ENCODE measurements around the gene MORN1. TPM values are rescaled to one million over a fixed set of nuclear protein-coding genes. Genes with fewer than 3 reads are reported as not detected.
A peak's percentile ranks its signal among the peaks of the same experiment; 100 is the strongest.

The MORN1 gene
- total RNA-seq, 2 experiments from 2014 or later = 5.3 to 6.5 TPM

GRCh38 chr1:2384941-2385481, 6.3 kb downstream of the MORN1 start:
- Mint-ChIP-seq H3K36me3 (ENCODE audit: low read depth) (no peaks in the 10 kb centered on the region), H3K27ac (no peak overlapping the region), H3K9me3 (no peaks in the 10 kb centered on the region), H3K4me3 (no peak overlapping the region), H3K27me3 (no peaks in the 10 kb centered on the region), H3K4me1 (ENCODE audit: low read depth) (no peaks in the 10 kb centered on the region)
- Histone ChIP-seq H3K36me3 (ENCODE audit: insufficient read depth, low read length) (no peaks in the 10 kb centered on the region), H3K9me3 (ENCODE audit: control insufficient read depth in 1 of 2, insufficient read depth in 1 of 2, low read length in 2 of 2) (no peaks in the 10 kb centered on the region), H3K4me1 (ENCODE audit: insufficient read depth, low read length) (peaks cover 14% of the 10 kb centered on the region), H3K27me3 (ENCODE audit: control insufficient read depth in 1 of 2, insufficient read depth in 2 of 2, low read length in 2 of 2) (no peaks in the 10 kb centered on the region), H3K4me3 (ENCODE audit: low read length) (no peak overlapping the region), H3K27ac (ENCODE audit: low read depth in 1 of 2, low read length in 2 of 2) (no peak overlapping the region)
- ChIA-PET POLR2A (no interaction called here), CTCF (no interaction called here)
- TF ChIP-seq CTCF (IDR thresholded peaks at IDR 0.05) = no peak
- DNase-seq (peak in 1 of 14 experiments; percentile 1), ATAC-seq (ENCODE audit: poor library complexity) (no peak)
- intact Hi-C loops (cut with DNase I, micrococcal nuclease) = loop anchor here (5.0 to 10.0 kb wide), 3 partner anchors 68 to 128 kb away; no protein-coding TSS in a partner anchor

- Mint-ChIP-seq H3K27me3 (no peaks in the 10 kb centered on the region), H3K9me3 (no peaks in the 10 kb centered on the region), H3K36me3 (ENCODE audit: low read depth) (no peaks in the 10 kb centered on the region), H3K4me1 (ENCODE audit: low read depth) (no peaks in the 10 kb centered on the region), H3K4me3 (no peak overlapping the region), H3K27ac (no peak overlapping the region)
- no peak for DNase-seq
- H3K9me3 ChIP-seq (ENCODE audit: control insufficient read depth in 1 of 2, insufficient read depth in 1 of 2, low read length in 2 of 2) = no peaks in the 10 kb centered on the region
- ChIA-PET CTCF (no interaction called here), POLR2A (interaction anchor here (3.8 kb wide), 1 partner anchor 189 kb away, joined by 27 read pairs; the partner anchor contains the start of gene FAAP20)
- TF ChIP-seq CTCF (IDR thresholded peaks at IDR 0.05) = no peak
- ATAC-seq (ENCODE audit: poor library complexity) = no peak
- H3K36me3 ChIP-seq (ENCODE audit: insufficient read depth, low read length) = no peaks in the 10 kb centered on the region
- intact Hi-C loops (cut with DNase I, micrococcal nuclease) = loop anchor here (5.0 to 10.0 kb wide), 3 partner anchors 67 to 127 kb away; no protein-coding TSS in a partner anchor
- no peaks in the 10 kb centered on the region for H3K27me3 ChIP-seq (ENCODE audit: control insufficient read depth in 1 of 2, insufficient read depth in 2 of 2, low read length in 2 of 2)
- H3K4me3 ChIP-seq (ENCODE audit: low read length) = no peak overlapping the region
- no peak overlapping the region for H3K27ac ChIP-seq (ENCODE audit: low read depth in 1 of 2, low read length in 2 of 2)
- peaks cover 13% of the 10 kb centered on the region for H3K4me1 ChIP-seq (ENCODE audit: insufficient read depth, low read length)
Measured at GRCh38 chr1:2384130-2384860, 7.1 kb downstream of the MORN1 start.

- POLR2A ChIA-PET = interaction anchor here (3.8 kb wide), 1 partner anchor 188 kb away, joined by 27 read pairs; the partner anchor contains the start of gene FAAP20
- intact Hi-C loops (cut with DNase I, micrococcal nuclease) = loop anchor here (5.0 to 10.0 kb wide), 3 partner anchors 66 to 126 kb away; no protein-coding TSS in a partner anchor
- DNase-seq (no peak), ATAC-seq (ENCODE audit: poor library complexity) (no peak)
- H3K27ac ChIP-seq (ENCODE audit: low read depth in 1 of 2, low read length in 2 of 2) = no peak overlapping the region
- TF ChIP-seq CTCF (IDR thresholded peaks at IDR 0.05) = no peak
- no peaks in the 10 kb centered on the region for H3K4me1 Mint-ChIP-seq (ENCODE audit: low read depth)
- H3K27me3 Mint-ChIP-seq = no peaks in the 10 kb centered on the region
- no peaks in the 10 kb centered on the region for H3K9me3 Mint-ChIP-seq
- no peak overlapping the region for H3K4me3 ChIP-seq (ENCODE audit: low read length)
- peaks cover 13% of the 10 kb centered on the region for H3K4me1 ChIP-seq (ENCODE audit: insufficient read depth, low read length)
- H3K9me3 ChIP-seq (ENCODE audit: control insufficient read depth in 1 of 2, insufficient read depth in 1 of 2, low read length in 2 of 2) = no peaks in the 10 kb centered on the region
- H3K4me3 Mint-ChIP-seq = no peak overlapping the region
- no peaks in the 10 kb centered on the region for H3K36me3 Mint-ChIP-seq (ENCODE audit: low read depth)
- H3K27me3 ChIP-seq (ENCODE audit: control insufficient read depth in 1 of 2, insufficient read depth in 2 of 2, low read length in 2 of 2) = no peaks in the 10 kb centered on the region
- CTCF ChIA-PET = no interaction called here
- H3K27ac Mint-ChIP-seq = no peak overlapping the region
- no peaks in the 10 kb centered on the region for H3K36me3 ChIP-seq (ENCODE audit: insufficient read depth, low read length)
Measured at GRCh38 chr1:2383576-2383975, 7.8 kb downstream of the MORN1 start.

Data from CD4-positive, alpha-beta T cell (primary cell).